Neural crest cell (in vitro differentiated cells): ENCODE measurements around the gene TMEM31. TPM values are rescaled to one million over a fixed set of nuclear protein-coding genes. Genes with fewer than 3 reads are reported as not detected.

Experiments
- DNase-seq: peaks from one replicate; pipeline ENCODE4 v3.0.0; 2021; ENCODE audit warnings: low read depth, mixed read lengths, low spot score
- H3K27ac Mint-ChIP-seq: one replicate; pipeline ENCODE4 v1.8.0; 2021; ENCODE audit warnings: mild to moderate bottlenecking, mixed read lengths; ENCODE audit not compliant: unreplicated experiment
- H3K27me3 Mint-ChIP-seq: 2 replicates; pipeline ENCODE4 v1.8.0; 2021; ENCODE audit warnings: low read depth, mild to moderate bottlenecking, mixed read lengths
- H3K36me3 Mint-ChIP-seq: 2 replicates; pipeline ENCODE4 v1.8.0; 2021; ENCODE audit warnings: low read depth, mild to moderate bottlenecking, mixed read lengths
- H3K4me1 Mint-ChIP-seq: 2 replicates; pipeline ENCODE4 v1.8.0; 2021; ENCODE audit warnings: mixed read lengths
- H3K4me3 Mint-ChIP-seq: one replicate; pipeline ENCODE4 v1.8.0; 2021; ENCODE audit warnings: mild to moderate bottlenecking, mixed read lengths
- H3K9me3 Mint-ChIP-seq: 2 replicates; pipeline ENCODE4 v1.8.0; 2021; ENCODE audit warnings: mixed read lengths
- CTCF ChIP-seq: fragments of 200-600 bp; sonication (generic); conservative IDR thresholded peaks from 2 replicates; pipeline ENCODE4 v1.5.0; 2021; ENCODE audit warnings: antibody characterized with exemption, mild to moderate bottlenecking
- total RNA-seq: library from RNA; stranded (reverse); gene quantifications from 2 replicates; pipeline ENCODE4 v1.2.1, GENCODE V29; 2021

TMEM31 gene
- total RNA-seq, 1 donor from 2014 or later: 2.0 TPM

- no peaks in the 10 kb centered on the region for H3K9me3 Mint-ChIP-seq
- peaks cover 31% of the 10 kb centered on the region for H3K4me1 Mint-ChIP-seq
- H3K36me3 Mint-ChIP-seq: no peaks in the 10 kb centered on the region
- no peak overlapping the region for H3K27ac Mint-ChIP-seq
- no peak for DNase-seq
- TF ChIP-seq CTCF: no peak
- no peak overlapping the region for H3K4me3 Mint-ChIP-seq
- peaks cover 3% of the 10 kb centered on the region for H3K27me3 Mint-ChIP-seq
Observed at GRCh38 chrX:103734125-103734760, 23.5 kb downstream of the TMEM31 start.

GRCh38 chrX:103737696-103738095 is 27.0 kb downstream of the TMEM31 start:
- DNase-seq: no peak
- Mint-ChIP-seq H3K4me1 (peaks cover 27% of the 10 kb centered on the region), H3K36me3 (no peaks in the 10 kb centered on the region), H3K4me3 (no peak overlapping the region), H3K27ac (no peak overlapping the region), H3K9me3 (no peaks in the 10 kb centered on the region), H3K27me3 (no peaks in the 10 kb centered on the region)
- TF ChIP-seq CTCF: no peak

GRCh38 chrX:103739421-103739820 is 28.7 kb downstream of the TMEM31 start:
- Mint-ChIP-seq H3K9me3 (no peaks in the 10 kb centered on the region), H3K27me3 (no peaks in the 10 kb centered on the region), H3K4me3 (no peak overlapping the region), H3K36me3 (no peaks in the 10 kb centered on the region), H3K4me1 (peaks cover 30% of the 10 kb centered on the region), H3K27ac (peak overlapping the region; percentile 63)
- no peak for DNase-seq
- TF ChIP-seq CTCF: no peak

GRCh38 chrX:103741879-103742278 is 31.2 kb downstream of the TMEM31 start:
- no peaks in the 10 kb centered on the region for H3K9me3 Mint-ChIP-seq
- no peak for TF ChIP-seq CTCF
- H3K27me3 Mint-ChIP-seq: no peaks in the 10 kb centered on the region
- no peaks in the 10 kb centered on the region for H3K36me3 Mint-ChIP-seq
- no peak overlapping the region for H3K4me3 Mint-ChIP-seq
- H3K4me1 Mint-ChIP-seq: peaks cover 39% of the 10 kb centered on the region
- H3K27ac Mint-ChIP-seq: no peak overlapping the region
- DNase-seq: no peak

- TF ChIP-seq CTCF: no peak
- Mint-ChIP-seq H3K9me3 (no peaks in the 10 kb centered on the region), H3K27me3 (no peaks in the 10 kb centered on the region), H3K4me3 (no peak overlapping the region), H3K36me3 (no peaks in the 10 kb centered on the region), H3K4me1 (peaks cover 44% of the 10 kb centered on the region), H3K27ac (no peak overlapping the region)
- DNase-seq: no peak
Observed at GRCh38 chrX:103742339-103742738, 31.6 kb downstream of the TMEM31 start.
